KMS-11 (cell line): Measurements from ENCODE around the gene HSPB3.

Experiments
- H2AFZ ChIP-seq: fragments of 200-600 bp; sonication (generic); 2 replicates; pipeline ENCODE4 v1.6.1; 2016; ENCODE audit warnings: antibody characterized with exemption, mixed run types, low read depth
- H3K27ac ChIP-seq: fragments of 200-600 bp; sonication (generic); 2 replicates; pipeline ENCODE4 v1.6.1; 2016; ENCODE audit warnings: mild to moderate bottlenecking, mixed run types
- H3K27me3 ChIP-seq: fragments of 200-600 bp; sonication (generic); 2 replicates; pipeline ENCODE4 v1.6.1; 2017; ENCODE audit warnings: mild to moderate bottlenecking, low read depth, mixed run types, moderate library complexity; ENCODE audit not compliant: insufficient read depth
- H3K36me3 ChIP-seq: fragments of 200-600 bp; sonication (generic); 2 replicates; pipeline ENCODE4 v1.6.1; 2017; ENCODE audit warnings: mild to moderate bottlenecking, mixed run types; ENCODE audit not compliant: insufficient read depth
- H3K4me1 ChIP-seq: fragments of 200-600 bp; sonication (generic); 2 replicates; pipeline ENCODE4 v1.6.1; 2016; ENCODE audit warnings: mild to moderate bottlenecking, low read depth, mixed run types; ENCODE audit not compliant: poor library complexity, severe bottlenecking
- H3K4me2 ChIP-seq: fragments of 200-600 bp; sonication (generic); 2 replicates; pipeline ENCODE4 v1.7.0; 2016; ENCODE audit warnings: mild to moderate bottlenecking, mixed run types
- H3K4me3 ChIP-seq: fragments of 200-600 bp; sonication (generic); IDR thresholded peaks from 2 replicates; pipeline ENCODE4 v1.6.1; 2017; ENCODE audit warnings: low read depth, low read length, mixed read lengths; ENCODE audit not compliant: insufficient read depth
- H3K79me2 ChIP-seq: fragments of 200-600 bp; sonication (generic); 2 replicates; pipeline ENCODE4 v1.6.1; 2016; ENCODE audit warnings: low read depth, mixed run types; ENCODE audit not compliant: insufficient read depth
- H3K9ac ChIP-seq: fragments of 200-600 bp; sonication (generic); 2 replicates; pipeline ENCODE4 v1.6.1; 2016; ENCODE audit warnings: mild to moderate bottlenecking, mixed run types
- H4K20me1 ChIP-seq: fragments of 200-600 bp; sonication (generic); 2 replicates; pipeline ENCODE4 v1.6.1; 2016; ENCODE audit warnings: mild to moderate bottlenecking, mixed run types; ENCODE audit not compliant: insufficient read depth
- CTCF ChIP-seq: fragments of 200-600 bp; sonication (generic); conservative IDR thresholded peaks from 2 replicates; pipeline ENCODE4 v1.6.1; 2017; ENCODE audit warnings: low read depth, mild to moderate bottlenecking, antibody characterized with exemption, low read length, moderate library complexity, mixed read lengths

HSPB3 gene

DNA sequence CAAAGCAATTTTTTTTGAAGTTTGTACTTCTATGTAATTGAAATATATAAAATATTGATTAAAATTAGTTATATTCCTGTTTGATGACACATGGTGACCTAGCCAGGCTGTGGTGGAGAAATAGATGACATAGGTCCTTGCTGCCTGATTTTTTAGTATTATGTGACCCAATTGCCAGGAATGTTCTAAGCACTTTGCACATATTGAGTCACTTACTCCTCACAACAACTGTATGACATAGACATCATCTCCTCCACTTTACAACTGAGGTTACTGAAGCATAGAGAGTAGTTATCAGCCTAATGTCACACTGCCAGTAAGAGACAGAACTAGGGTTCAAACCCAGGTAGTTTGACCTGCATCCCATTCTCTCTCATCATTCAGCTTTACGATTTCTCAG lies 35.8 kb downstream of the HSPB3 start:
- no peak overlapping the region for H2AFZ ChIP-seq
- no peaks in the 10 kb centered on the region for H4K20me1 ChIP-seq
- no peak overlapping the region for H3K27ac ChIP-seq
- no peaks in the 10 kb centered on the region for H3K79me2 ChIP-seq
- no peaks in the 10 kb centered on the region for H3K36me3 ChIP-seq
- H3K9ac ChIP-seq = no peak overlapping the region
- no peak overlapping the region for H3K4me2 ChIP-seq
- H3K27me3 ChIP-seq = no peaks in the 10 kb centered on the region
- no peak overlapping the region for H3K4me3 ChIP-seq
- no peak for TF ChIP-seq CTCF
- H3K4me1 ChIP-seq = peaks cover 4% of the 10 kb centered on the region

GRCh38 chr5:54492178-54492577 lies 36.7 kb downstream of the HSPB3 start:
- no peak for TF ChIP-seq CTCF
- H3K4me1 ChIP-seq = peaks cover 4% of the 10 kb centered on the region
- H3K36me3 ChIP-seq = no peaks in the 10 kb centered on the region
- H3K79me2 ChIP-seq = no peaks in the 10 kb centered on the region
- H3K9ac ChIP-seq = no peak overlapping the region
- no peaks in the 10 kb centered on the region for H3K27me3 ChIP-seq
- H2AFZ ChIP-seq = no peak overlapping the region
- H3K4me2 ChIP-seq = no peak overlapping the region
- no peaks in the 10 kb centered on the region for H4K20me1 ChIP-seq
- H3K27ac ChIP-seq = no peak overlapping the region
- H3K4me3 ChIP-seq = no peak overlapping the region

- no peak overlapping the region for H3K4me3 ChIP-seq
- TF ChIP-seq CTCF = no peak
- no peaks in the 10 kb centered on the region for H3K27me3 ChIP-seq
- H4K20me1 ChIP-seq = no peaks in the 10 kb centered on the region
- no peak overlapping the region for H2AFZ ChIP-seq
- H3K27ac ChIP-seq = no peak overlapping the region
- H3K4me1 ChIP-seq = no peaks in the 10 kb centered on the region
- H3K4me2 ChIP-seq = no peak overlapping the region
- no peaks in the 10 kb centered on the region for H3K36me3 ChIP-seq
- no peaks in the 10 kb centered on the region for H3K79me2 ChIP-seq
- H3K9ac ChIP-seq = no peak overlapping the region
These were observed 39.5 kb downstream of the HSPB3 start for GRCh38 chr5:54495027-54495426.
